IPS DF 6.9 (cell line): ENCODE results near the gene FIGNL2.

ENCODE experiments used
- DNase-seq: peaks from one replicate; pipeline ENCODE4 v3.0.0-alpha.2; 2013; ENCODE audit warnings: low read depth, low spot score
- H3K27ac ChIP-seq: one replicate; pipeline ENCODE4 v1.5.1; 2013; ENCODE audit warnings: low read length, control low read depth
- H3K27me3 ChIP-seq: 2 replicates; pipeline ENCODE4 v1.6.1; 2013; ENCODE audit warnings: mild to moderate bottlenecking, low read length; ENCODE audit not compliant: control insufficient read depth, insufficient read depth
- H3K36me3 ChIP-seq: 2 replicates; pipeline ENCODE4 v1.6.1; 2013; ENCODE audit warnings: low read length; ENCODE audit not compliant: control insufficient read depth, insufficient read depth
- H3K4me1 ChIP-seq: 2 replicates; pipeline ENCODE4 v1.6.1; 2013; ENCODE audit warnings: low read length; ENCODE audit not compliant: control insufficient read depth, insufficient read depth
- H3K4me3 ChIP-seq: 2 replicates; pipeline ENCODE4 v1.5.1; 2013; ENCODE audit warnings: mild to moderate bottlenecking, low read length
- H3K9me3 ChIP-seq: 2 replicates; pipeline ENCODE4 v1.6.1; 2013; ENCODE audit warnings: low read length, inconsistent platforms; ENCODE audit not compliant: control insufficient read depth, insufficient read depth
- WGBS: extraction: QIAGEN DNeasy Blood & Tissue Kit; methylation state at CpG from one replicate; pipeline ENCODE4 v1.1.7; 2013; ENCODE audit warnings: mixed read lengths, missing lambda C conversion rate; ENCODE audit not compliant: insufficient read length, insufficient coverage; 5-methylcytosine and 5-hydroxymethylcytosine counted together

The FIGNL2 gene, protein sequence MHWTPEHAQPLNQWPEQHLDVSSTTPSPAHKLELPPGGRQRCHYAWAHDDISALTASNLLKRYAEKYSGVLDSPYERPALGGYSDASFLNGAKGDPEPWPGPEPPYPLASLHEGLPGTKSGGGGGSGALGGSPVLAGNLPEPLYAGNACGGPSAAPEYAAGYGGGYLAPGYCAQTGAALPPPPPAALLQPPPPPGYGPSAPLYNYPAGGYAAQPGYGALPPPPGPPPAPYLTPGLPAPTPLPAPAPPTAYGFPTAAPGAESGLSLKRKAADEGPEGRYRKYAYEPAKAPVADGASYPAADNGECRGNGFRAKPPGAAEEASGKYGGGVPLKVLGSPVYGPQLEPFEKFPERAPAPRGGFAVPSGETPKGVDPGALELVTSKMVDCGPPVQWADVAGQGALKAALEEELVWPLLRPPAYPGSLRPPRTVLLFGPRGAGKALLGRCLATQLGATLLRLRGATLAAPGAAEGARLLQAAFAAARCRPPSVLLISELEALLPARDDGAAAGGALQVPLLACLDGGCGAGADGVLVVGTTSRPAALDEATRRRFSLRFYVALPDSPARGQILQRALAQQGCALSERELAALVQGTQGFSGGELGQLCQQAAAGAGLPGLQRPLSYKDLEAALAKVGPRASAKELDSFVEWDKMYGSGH

DNA sequence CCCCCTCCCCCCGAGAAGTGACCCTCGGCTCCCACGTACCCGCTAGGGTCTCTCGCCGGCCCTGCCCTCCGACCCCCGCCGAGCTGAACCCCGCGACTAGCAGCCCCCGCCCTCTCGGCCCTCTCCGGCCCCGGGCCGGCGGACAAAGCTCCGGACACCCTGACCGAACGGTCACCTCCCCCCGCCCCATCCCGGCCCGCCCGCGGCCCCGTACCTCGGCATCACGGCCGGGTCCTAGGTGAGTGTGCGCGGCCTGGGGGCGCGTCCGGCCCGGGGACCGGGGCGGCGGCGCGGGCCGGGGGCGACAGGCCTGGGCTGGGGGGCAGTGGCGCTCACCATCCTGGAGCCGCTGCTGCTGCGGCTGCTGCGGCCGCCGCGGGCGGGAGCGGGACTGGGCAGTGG, at the start of gene FIGNL2:
Gene FIGNL2 (minus strand): TSS at position 393 of the 402 bp plus-strand sequence. CDS start 26,305 bp downstream, outside the sequence.
- H3K27me3 ChIP-seq, result peaks cover 27% of the 10 kb centered on the region
- no peaks in the 10 kb centered on the region for H3K9me3 ChIP-seq
- H3K4me3 ChIP-seq, result peak within 1 kb of the TSS; percentile 67
- WGBS, result no CpG with 5 or more reads among the region's 51 CpGs
- H3K4me1 ChIP-seq, result peaks cover 10% of the 10 kb centered on the region
- no peaks in the 10 kb centered on the region for H3K36me3 ChIP-seq
- no peak for DNase-seq
- H3K27ac ChIP-seq, result no peak within 1 kb of the TSS

DNA sequence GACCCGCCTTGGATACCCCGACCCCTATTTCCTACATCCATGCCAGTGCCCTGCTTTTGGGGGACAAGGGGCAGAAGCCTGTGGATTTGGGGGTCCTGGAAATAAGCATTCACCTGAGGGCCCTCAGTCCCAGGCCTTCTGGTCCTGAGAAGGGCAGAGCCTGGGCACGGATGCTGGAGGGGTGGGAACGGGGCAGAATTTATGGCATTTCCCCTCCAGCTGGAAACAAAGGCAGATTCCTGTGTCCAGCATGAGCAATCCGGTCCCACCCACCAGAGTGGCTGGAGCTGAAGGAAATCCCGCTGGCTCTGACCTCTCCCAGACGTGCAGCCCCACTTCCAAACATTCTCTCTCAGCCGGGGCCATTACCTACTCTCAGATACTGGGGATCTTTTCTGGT, 48.7 kb upstream of the FIGNL2 start:
- WGBS, result no CpG with 5 or more reads among the region's 8 CpGs
- Histone ChIP-seq H3K27me3 (no peaks in the 10 kb centered on the region), H3K27ac (no peak overlapping the region), H3K9me3 (no peaks in the 10 kb centered on the region), H3K4me3 (no peak overlapping the region), H3K4me1 (no peaks in the 10 kb centered on the region), H3K36me3 (no peaks in the 10 kb centered on the region)
- no peak for DNase-seq

DNA sequence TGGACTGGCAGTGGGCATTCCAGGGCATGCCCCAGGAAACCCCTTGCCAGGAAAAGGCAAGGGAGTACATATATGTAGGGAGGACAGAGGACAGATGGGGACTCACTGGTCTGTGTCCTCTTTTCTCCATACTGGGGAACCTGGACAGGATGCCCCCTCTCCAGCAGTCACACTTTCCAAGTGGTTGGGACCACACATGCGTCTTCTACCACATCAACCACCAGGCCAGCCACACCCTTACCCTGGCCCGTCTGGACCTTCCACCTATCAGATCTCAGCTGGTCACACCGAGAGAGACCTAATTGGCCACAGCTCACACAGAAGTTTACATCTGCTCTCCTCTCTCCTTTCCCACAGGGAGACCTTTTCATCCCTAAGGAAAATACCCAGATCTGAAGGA, 47.7 kb upstream of the FIGNL2 start:
- no CpG with 5 or more reads among the region's 3 CpGs for WGBS
- no peak for DNase-seq
- Histone ChIP-seq H3K36me3 (no peaks in the 10 kb centered on the region), H3K9me3 (no peaks in the 10 kb centered on the region), H3K4me1 (no peaks in the 10 kb centered on the region), H3K27me3 (no peaks in the 10 kb centered on the region), H3K27ac (no peak overlapping the region), H3K4me3 (no peak overlapping the region)

DNA sequence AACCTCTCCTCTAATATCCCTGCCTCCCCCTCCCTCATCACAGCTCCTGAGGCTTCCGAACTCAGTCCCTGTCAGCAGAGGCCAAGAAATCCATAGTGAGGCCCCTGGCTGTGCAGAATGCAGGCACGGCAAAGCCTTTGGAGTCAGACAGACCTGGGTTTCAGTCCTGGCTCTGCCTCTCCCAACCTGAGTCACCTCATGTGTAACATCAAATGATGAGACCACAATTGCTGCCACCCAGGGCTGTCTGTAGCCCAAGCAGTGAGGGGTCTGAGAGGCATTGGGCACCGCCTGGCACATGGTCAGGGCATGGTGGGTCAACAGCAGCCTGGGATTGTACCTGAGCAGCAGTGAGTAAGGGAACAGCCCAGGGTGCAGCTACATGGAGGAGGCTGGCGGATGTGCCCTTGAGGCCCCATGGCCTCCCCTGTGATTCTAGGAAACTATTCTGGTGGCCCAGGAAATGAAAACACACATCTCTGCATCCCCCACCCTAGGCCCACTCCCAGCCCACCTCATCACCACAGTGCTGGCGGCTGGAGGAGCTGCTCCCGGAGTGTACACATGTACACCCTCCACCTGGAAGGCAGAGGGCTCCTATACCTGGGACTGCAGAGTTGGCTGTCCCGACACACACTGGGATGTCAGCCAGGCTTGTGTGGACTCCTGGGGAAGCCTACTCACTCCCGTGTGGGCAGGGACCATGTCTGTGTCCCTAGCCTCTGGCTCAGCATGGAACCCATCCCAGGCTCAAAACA, 47.0 kb upstream of the FIGNL2 start:
- Histone ChIP-seq H3K36me3 (no peaks in the 10 kb centered on the region), H3K4me1 (no peaks in the 10 kb centered on the region), H3K4me3 (no peak overlapping the region), H3K27ac (no peak overlapping the region), H3K27me3 (no peaks in the 10 kb centered on the region), H3K9me3 (no peaks in the 10 kb centered on the region)
- no peak for DNase-seq
- WGBS, result no CpG with 5 or more reads among the region's 8 CpGs

DNA sequence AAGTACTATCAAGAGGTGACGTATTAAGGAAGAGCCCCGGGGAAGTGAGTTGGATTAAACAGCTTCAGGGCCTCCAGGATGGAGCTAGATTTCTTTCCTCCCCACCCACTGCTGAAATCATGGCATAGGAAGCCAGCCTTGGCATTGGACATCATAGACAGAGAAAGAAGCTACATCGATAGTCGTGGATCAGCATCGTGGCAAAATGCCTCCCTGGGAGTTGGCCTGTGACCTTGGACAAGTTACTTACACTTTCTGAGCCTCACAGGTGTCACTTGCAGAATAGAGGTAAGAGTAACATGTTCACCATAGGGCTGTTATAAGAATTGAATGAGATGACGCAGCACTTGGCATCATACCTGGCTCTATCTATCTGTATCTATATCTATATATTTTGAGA, 45.3 kb upstream of the FIGNL2 start:
- Histone ChIP-seq H3K27me3 (no peaks in the 10 kb centered on the region), H3K4me1 (peaks cover 1% of the 10 kb centered on the region; the same call in 1 of the 2 replicates), H3K36me3 (no peaks in the 10 kb centered on the region), H3K9me3 (no peaks in the 10 kb centered on the region), H3K4me3 (no peak overlapping the region), H3K27ac (no peak overlapping the region)
- DNase-seq, result no peak
- no CpG with 5 or more reads among the region's 6 CpGs for WGBS

DNA sequence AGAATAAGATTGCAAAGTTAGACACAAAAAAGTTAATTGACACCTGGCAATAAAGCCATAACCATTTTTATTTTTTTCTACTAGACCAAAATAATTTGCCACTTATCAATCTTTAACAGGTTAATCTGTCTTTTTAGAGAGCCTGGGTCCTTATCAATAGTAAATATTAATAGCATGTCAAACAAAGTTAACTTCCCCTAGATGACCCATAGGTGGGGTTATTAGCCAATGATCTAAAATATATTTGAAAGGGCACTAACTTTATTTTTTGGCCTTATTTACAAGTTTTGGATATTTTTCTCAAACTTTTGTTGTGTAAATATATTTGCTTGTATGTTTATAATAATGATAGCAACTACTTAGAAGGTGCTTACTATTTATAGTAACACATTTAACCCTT, 43.3 kb upstream of the FIGNL2 start:
- Histone ChIP-seq H3K27me3 (no peaks in the 10 kb centered on the region), H3K36me3 (no peaks in the 10 kb centered on the region), H3K4me3 (no peak overlapping the region), H3K4me1 (peaks cover 1% of the 10 kb centered on the region; the same call in 1 of the 2 replicates), H3K27ac (no peak overlapping the region), H3K9me3 (no peaks in the 10 kb centered on the region)
- DNase-seq, result no peak

DNA sequence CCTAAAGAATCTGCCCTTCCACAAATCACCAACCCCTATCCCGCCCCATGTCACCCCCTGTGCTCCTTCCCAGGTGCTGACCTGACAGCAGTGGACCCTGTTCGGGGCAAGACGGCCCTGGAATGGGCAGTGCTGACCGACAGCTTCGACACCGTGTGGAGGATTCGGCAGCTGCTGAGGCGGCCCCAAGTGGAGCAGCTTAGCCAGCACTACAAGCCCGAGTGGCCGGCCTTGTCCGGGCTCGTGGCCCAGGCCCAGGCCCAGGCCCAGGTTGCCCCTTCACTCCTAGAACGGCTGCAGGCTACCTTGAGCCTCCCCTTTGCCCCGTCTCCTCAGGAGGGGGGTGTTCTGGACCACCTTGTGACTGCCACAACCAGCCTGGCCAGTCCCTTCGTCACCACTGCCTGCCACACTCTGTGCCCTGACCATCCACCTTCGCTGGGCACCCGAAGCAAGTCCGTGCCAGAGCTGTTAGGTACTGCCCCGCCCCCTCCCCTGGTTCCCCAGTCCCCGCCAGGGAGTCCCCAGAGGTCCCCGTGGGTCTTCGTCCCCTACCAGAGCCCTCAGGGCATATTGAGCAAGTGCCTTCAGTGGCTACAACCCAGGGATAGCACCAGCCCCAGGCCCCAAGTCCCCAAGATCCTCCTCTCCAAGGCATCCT, 42.1 kb upstream of the FIGNL2 start:
- no peaks in the 10 kb centered on the region for H3K9me3 ChIP-seq
- H3K4me1 ChIP-seq, result peaks cover 1% of the 10 kb centered on the region; the same call in 1 of the 2 replicates
- no peaks in the 10 kb centered on the region for H3K36me3 ChIP-seq
- H3K4me3 ChIP-seq, result no peak overlapping the region
- no peaks in the 10 kb centered on the region for H3K27me3 ChIP-seq
- DNase-seq, result no peak
- no CpG with 5 or more reads among the region's 22 CpGs for WGBS
- no peak overlapping the region for H3K27ac ChIP-seq

DNA sequence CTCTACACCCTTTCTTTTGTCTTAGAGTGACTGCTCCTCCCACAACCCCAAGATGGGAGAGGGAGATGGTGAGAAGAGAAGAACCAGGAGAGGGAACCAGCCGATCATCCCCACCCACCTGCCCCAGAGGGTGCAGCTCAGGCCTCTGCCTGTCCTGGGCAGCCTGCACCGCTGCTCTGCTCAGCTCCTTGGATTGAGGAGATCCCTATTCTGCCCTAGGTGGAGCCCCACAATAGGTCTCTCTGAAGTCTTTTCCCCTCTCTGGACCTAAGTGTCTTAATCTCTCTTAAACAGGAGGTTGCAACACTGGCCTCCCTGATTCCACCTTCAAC, 41.6 kb upstream of the FIGNL2 start:
- H3K27me3 ChIP-seq, result no peaks in the 10 kb centered on the region
- H3K4me3 ChIP-seq, result no peak overlapping the region
- H3K9me3 ChIP-seq, result no peaks in the 10 kb centered on the region
- H3K27ac ChIP-seq, result no peak overlapping the region
- H3K36me3 ChIP-seq, result no peaks in the 10 kb centered on the region
- peaks cover 1% of the 10 kb centered on the region; the same call in 1 of the 2 replicates for H3K4me1 ChIP-seq
- no CpG with 5 or more reads among the region's 2 CpGs for WGBS
- no peak for DNase-seq

DNA sequence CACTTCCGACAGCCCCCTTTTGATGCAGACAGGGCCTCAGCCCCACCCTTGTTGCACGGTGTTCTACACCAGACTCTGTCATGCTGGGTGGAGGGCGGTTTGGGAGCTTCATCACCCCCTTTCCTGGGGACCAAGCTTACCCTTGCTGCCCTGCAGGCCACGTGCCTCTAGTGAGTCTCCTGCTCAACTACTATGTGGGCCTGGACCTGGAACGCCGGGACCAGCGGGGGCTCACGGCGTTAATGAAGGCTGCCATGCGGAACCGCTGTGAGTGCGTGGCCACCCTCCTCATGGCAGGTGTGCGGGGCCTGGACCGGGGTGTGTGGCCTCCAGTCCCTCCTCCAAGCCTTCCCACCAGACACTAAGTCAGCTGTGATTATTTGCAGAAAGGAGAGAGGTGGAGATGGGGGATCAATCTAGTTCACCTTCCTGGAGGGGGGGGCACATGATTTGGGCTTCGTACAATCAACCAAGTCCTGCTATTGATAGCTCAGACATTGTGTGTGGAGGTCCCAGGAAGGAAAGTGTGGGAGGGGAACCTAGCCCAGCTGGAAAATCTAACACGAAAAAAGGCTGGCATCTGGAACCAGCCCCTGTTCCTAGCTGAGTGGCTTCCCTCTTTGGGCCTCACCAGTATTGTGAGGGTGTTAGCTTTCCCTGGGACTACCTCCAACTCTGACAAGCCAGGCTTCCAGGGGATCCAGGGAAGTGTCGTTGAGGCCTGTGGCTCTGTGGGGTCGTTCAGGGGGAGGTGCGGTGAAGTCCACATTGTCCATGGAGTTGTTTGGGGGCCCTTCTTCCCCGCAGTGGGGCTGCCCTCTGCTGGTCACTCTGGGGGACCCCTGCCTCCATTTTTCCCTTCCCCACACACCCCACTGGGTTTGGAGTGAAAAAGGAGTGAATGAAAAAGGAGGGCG, 41.0 kb upstream of the FIGNL2 start:
- H3K9me3 ChIP-seq, result no peaks in the 10 kb centered on the region
- H3K4me3 ChIP-seq, result no peak overlapping the region
- no peaks in the 10 kb centered on the region for H3K36me3 ChIP-seq
- H3K27me3 ChIP-seq, result no peaks in the 10 kb centered on the region
- WGBS, result no CpG with 5 or more reads among the region's 21 CpGs
- peaks cover 1% of the 10 kb centered on the region; the same call in 1 of the 2 replicates for H3K4me1 ChIP-seq
- no peak for DNase-seq
- H3K27ac ChIP-seq, result no peak overlapping the region
